K562 (cell line): ENCODE measurements around the gene SELENOO. TPM values are rescaled to one million over a fixed set of nuclear protein-coding genes. Genes with fewer than 3 reads are reported as not detected.

Experiments
- CBX5 ChIP-seq: IDR thresholded peaks from 2 replicates; pipeline ENCODE4 v1.6.1; 2014; ENCODE audit warnings: low read depth, borderline replicate concordance
- ETS2 ChIP-seq: IDR thresholded peaks from 2 replicates; pipeline ENCODE4 v1.6.1; 2016; ENCODE audit warnings: borderline replicate concordance, missing genetic modification characterization, mild to moderate bottlenecking, moderate library complexity, missing compliant biosample characterization; ENCODE audit not compliant: poor library complexity, severe bottlenecking
- RFX5 ChIP-seq: IDR thresholded peaks from 2 replicates; pipeline ENCODE4 v1.6.1; 2011; ENCODE audit warnings: low read depth, mild to moderate bottlenecking, improper control_type of control experiment, low read length
- SLC30A9 ChIP-seq: fragments of 250-450 bp; sonication (Bioruptor Pico); IDR thresholded peaks from 2 replicates; pipeline ENCODE4 v1.8.0; 2022; ENCODE audit warnings: mild to moderate bottlenecking, moderate library complexity
- polyA plus RNA-seq, 8 experiments: library from polyadenylated mRNA; depleted of rRNA in 4 of 8; stranded (reverse) in 5 of 8; unstranded in 3 of 8; fragments of >200 nt; fragmentation: Nextera tagmentation in 2 of 8; fragmentation: Illumina TruSeq in 1 of 8; extraction: Ambion mirVana in 2 of 8; extraction: Trizol in 1 of 8; gene quantifications; 2 replicates each; pipeline versions ENCODE4 v1.2.1 to v1.2.3, GENCODE V29; 2011 to 2014; ENCODE audit warnings: inconsistent platforms in 1 of 8, missing spikeins in 1 of 8
- total RNA-seq, 7 experiments: library from RNA; depleted of rRNA in 6 of 7; stranded (reverse); fragments of >200 nt in 6 of 7; fragmentation: Illumina TruSeq in 2 of 7; extraction: Trizol in 2 of 7; gene quantifications; 2 replicates each; pipeline versions ENCODE4 v1.2.1 to v1.2.3, GENCODE V29; 2011 to 2021; ENCODE audit warnings: low replicate concordance in 1 of 7
- TF ChIP-seq, protein P1 (sequence below): fragments of 450-650 bp; formaldehyde crosslinking; IDR thresholded peaks from 2 replicates; pipeline ENCODE4 v1.4.0; 2020; ENCODE audit warnings: mild to moderate bottlenecking
- TF ChIP-seq, protein P2 (sequence below): fragments of 450-650 bp; IDR thresholded peaks from 2 replicates; pipeline ENCODE4 v1.6.1; 2017; ENCODE audit warnings: mild to moderate bottlenecking, moderate library complexity
- TF ChIP-seq, protein P3 (sequence below): fragments of 150-350 bp; conservative IDR thresholded peaks from 2 replicates; pipeline ENCODE4 v1.6.1; 2014; ENCODE audit warnings: low read length
- TF ChIP-seq, protein P4 (sequence below): fragments of 450-650 bp; IDR thresholded peaks from 2 replicates; pipeline ENCODE4 v1.6.1; 2016; ENCODE audit warnings: missing biosample characterization, missing genetic modification characterization

SELENOO gene
- total and polyA plus RNA-seq, 9 of the 15 experiments (the other 6 are each of a cell fraction or from before 2014, with no cell fraction given), result 0.37 to 24.9 (median 8.3) TPM

DNA sequence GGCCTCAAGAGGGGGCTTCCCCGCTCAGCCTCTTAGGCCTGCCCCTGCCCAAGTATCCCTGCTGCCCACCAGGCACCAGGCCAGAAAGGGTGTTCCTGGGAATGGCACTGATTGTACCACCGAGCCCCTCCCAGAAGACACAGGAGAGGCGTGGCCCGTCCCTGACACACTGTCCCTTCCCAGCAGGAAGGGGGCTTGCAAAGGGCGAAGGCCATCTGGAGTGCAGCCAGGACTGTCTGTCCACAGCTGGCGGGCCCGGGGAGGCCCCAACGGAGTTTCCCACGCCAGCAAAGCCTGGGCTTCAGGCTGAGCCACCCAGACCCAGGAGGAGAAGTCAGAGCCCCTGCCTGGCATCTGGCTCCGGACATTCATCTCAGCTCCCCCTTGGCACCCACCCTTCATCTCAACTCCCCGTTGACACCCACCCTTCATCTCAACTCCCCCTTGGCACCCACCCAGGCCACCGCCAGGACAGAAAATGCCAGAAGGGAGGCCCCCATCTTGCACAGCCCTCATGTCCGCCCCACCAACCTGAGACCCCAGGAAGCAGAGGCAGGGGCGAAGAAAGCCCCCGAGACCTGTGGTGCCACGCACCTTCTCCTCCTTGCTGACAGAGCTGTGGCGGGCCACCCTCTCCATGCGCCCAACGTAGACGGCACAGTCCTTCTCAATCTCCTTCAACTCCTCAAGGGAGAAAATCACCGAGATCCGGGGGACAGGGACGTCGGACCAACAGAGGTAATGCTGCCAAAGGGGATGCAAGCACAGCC lies 24.6 kb downstream of the SELENOO start (continued):
- TF ChIP-seq ETS2 (tag) (no peak), CBX5 (no peak), RFX5 (no peak), SLC30A9 (CRISPR knock-in tag) (no peak)
- TF ChIP-seq, protein P1, sequence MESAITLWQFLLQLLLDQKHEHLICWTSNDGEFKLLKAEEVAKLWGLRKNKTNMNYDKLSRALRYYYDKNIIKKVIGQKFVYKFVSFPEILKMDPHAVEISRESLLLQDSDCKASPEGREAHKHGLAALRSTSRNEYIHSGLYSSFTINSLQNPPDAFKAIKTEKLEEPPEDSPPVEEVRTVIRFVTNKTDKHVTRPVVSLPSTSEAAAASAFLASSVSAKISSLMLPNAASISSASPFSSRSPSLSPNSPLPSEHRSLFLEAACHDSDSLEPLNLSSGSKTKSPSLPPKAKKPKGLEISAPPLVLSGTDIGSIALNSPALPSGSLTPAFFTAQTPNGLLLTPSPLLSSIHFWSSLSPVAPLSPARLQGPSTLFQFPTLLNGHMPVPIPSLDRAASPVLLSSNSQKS, result no peak
- TF ChIP-seq, protein P2, sequence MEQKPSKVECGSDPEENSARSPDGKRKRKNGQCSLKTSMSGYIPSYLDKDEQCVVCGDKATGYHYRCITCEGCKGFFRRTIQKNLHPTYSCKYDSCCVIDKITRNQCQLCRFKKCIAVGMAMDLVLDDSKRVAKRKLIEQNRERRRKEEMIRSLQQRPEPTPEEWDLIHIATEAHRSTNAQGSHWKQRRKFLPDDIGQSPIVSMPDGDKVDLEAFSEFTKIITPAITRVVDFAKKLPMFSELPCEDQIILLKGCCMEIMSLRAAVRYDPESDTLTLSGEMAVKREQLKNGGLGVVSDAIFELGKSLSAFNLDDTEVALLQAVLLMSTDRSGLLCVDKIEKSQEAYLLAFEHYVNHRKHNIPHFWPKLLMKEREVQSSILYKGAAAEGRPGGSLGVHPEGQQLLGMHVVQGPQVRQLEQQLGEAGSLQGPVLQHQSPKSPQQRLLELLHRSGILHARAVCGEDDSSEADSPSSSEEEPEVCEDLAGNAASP, result no peak
- TF ChIP-seq, protein P3, sequence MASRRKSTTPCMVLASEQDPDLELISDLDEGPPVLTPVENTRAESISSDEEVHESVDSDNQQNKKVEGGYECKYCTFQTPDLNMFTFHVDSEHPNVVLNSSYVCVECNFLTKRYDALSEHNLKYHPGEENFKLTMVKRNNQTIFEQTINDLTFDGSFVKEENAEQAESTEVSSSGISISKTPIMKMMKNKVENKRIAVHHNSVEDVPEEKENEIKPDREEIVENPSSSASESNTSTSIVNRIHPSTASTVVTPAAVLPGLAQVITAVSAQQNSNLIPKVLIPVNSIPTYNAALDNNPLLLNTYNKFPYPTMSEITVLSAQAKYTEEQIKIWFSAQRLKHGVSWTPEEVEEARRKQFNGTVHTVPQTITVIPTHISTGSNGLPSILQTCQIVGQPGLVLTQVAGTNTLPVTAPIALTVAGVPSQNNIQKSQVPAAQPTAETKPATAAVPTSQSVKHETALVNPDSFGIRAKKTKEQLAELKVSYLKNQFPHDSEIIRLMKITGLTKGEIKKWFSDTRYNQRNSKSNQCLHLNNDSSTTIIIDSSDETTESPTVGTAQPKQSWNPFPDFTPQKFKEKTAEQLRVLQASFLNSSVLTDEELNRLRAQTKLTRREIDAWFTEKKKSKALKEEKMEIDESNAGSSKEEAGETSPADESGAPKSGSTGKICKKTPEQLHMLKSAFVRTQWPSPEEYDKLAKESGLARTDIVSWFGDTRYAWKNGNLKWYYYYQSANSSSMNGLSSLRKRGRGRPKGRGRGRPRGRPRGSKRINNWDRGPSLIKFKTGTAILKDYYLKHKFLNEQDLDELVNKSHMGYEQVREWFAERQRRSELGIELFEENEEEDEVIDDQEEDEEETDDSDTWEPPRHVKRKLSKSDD, result no peak
- TF ChIP-seq, protein P4, sequence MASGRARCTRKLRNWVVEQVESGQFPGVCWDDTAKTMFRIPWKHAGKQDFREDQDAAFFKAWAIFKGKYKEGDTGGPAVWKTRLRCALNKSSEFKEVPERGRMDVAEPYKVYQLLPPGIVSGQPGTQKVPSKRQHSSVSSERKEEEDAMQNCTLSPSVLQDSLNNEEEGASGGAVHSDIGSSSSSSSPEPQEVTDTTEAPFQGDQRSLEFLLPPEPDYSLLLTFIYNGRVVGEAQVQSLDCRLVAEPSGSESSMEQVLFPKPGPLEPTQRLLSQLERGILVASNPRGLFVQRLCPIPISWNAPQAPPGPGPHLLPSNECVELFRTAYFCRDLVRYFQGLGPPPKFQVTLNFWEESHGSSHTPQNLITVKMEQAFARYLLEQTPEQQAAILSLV (tag), result no peak
